ENCODE measurements around the gene AKR7A2.
"Not testable (repeated sequence)": the region's sequence is repeated elsewhere in the genome, so short reads cannot be mapped to it uniquely, and the experiment has no call there.

Gene AKR7A2

GRCh38 chr1:19308509-19308907, 3.4 kb downstream of the AKR7A2 start:
- in situ Hi-C loops (cut with MboI; ENCODE audit: low sequenced_read_pairs): no loop called here

- in situ Hi-C loops (cut with MboI; ENCODE audit: low sequenced_read_pairs): no loop called here
Observed at GRCh38 chr1:19307794-19308508, 4.0 kb downstream of the AKR7A2 start.

GRCh38 chr1:19306941-19307340, 5.0 kb downstream of the AKR7A2 start:
- in situ Hi-C loops (cut with MboI; ENCODE audit: low sequenced_read_pairs): no loop called here

GRCh38 chr1:19305880-19306279, 6.1 kb downstream of the AKR7A2 start:
- in situ Hi-C loops (cut with MboI; ENCODE audit: low sequenced_read_pairs): no loop called here

- in situ Hi-C loops (cut with MboI; ENCODE audit: low sequenced_read_pairs): not testable (repeated sequence)
Observed at GRCh38 chr1:19304081-19304480, 7.9 kb downstream of the AKR7A2 start.

- in situ Hi-C loops (cut with MboI; ENCODE audit: low sequenced_read_pairs): no loop called here
Observed at GRCh38 chr1:19300211-19300610, 11.7 kb downstream of the AKR7A2 start.

GRCh38 chr1:19294638-19295037, 17.3 kb downstream of the AKR7A2 start:
- in situ Hi-C loops (cut with MboI; ENCODE audit: low sequenced_read_pairs): no loop called here

- in situ Hi-C loops (cut with MboI; ENCODE audit: low sequenced_read_pairs): no loop called here
Observed at GRCh38 chr1:19289244-19289643, 22.7 kb downstream of the AKR7A2 start.

GRCh38 chr1:19288324-19289241, 23.4 kb downstream of the AKR7A2 start, which contains the start of gene AKR7A3:
Gene AKR7A3 (minus strand): TSS chr1:19288770. CDS start chr1:19288709, 61 bp downstream.
- in situ Hi-C loops (cut with MboI; ENCODE audit: low sequenced_read_pairs): not testable (repeated sequence)

GRCh38 chr1:19287436-19288185, 24.3 kb downstream of the AKR7A2 start:
- in situ Hi-C loops (cut with MboI; ENCODE audit: low sequenced_read_pairs): no loop called here

GRCh38 chr1:19285807-19286206, 26.1 kb downstream of the AKR7A2 start:
- in situ Hi-C loops (cut with MboI; ENCODE audit: low sequenced_read_pairs): not testable (repeated sequence)

GRCh38 chr1:19285366-19285765, 26.6 kb downstream of the AKR7A2 start:
- in situ Hi-C loops (cut with MboI; ENCODE audit: low sequenced_read_pairs): not testable (repeated sequence)

GRCh38 chr1:19284881-19285280, 27.1 kb downstream of the AKR7A2 start:
- in situ Hi-C loops (cut with MboI; ENCODE audit: low sequenced_read_pairs): no loop called here

- in situ Hi-C loops (cut with MboI; ENCODE audit: low sequenced_read_pairs): no loop called here
Observed at GRCh38 chr1:19283891-19284290, 28.1 kb downstream of the AKR7A2 start.

- in situ Hi-C loops (cut with MboI; ENCODE audit: low sequenced_read_pairs): no loop called here
Observed at GRCh38 chr1:19274636-19275035, 37.3 kb downstream of the AKR7A2 start.

GRCh38 chr1:19273844-19274531, 38.0 kb downstream of the AKR7A2 start:
- in situ Hi-C loops (cut with MboI; ENCODE audit: low sequenced_read_pairs): not testable (repeated sequence)

GRCh38 chr1:19273106-19273843, 38.7 kb downstream of the AKR7A2 start:
- in situ Hi-C loops (cut with MboI; ENCODE audit: low sequenced_read_pairs): no loop called here

GRCh38 chr1:19272064-19272463, 39.9 kb downstream of the AKR7A2 start:
- in situ Hi-C loops (cut with MboI; ENCODE audit: low sequenced_read_pairs): no loop called here

- in situ Hi-C loops (cut with MboI; ENCODE audit: low sequenced_read_pairs): not testable (repeated sequence)
Observed at GRCh38 chr1:19270343-19270730, 41.6 kb downstream of the AKR7A2 start.

All from HL-60/S4 (cell line).